ENCODE data around the gene PFKFB2. TPM values are rescaled to one million over a fixed set of nuclear protein-coding genes. Genes with fewer than 3 reads are reported as not detected.

Gene PFKFB2
- total and polyA plus RNA-seq, 2 donors (not counting 1 experiment from before 2014, with no cell fraction given), result 6.5 to 18.2 TPM

GRCh38 chr1:207033302-207033701 lies 19.8 kb upstream of the PFKFB2 start:
- Mint-ChIP-seq H3K27me3 (peaks cover 59% of the 10 kb centered on the region), H3K4me1 (no peaks in the 10 kb centered on the region), H3K9me3 (ENCODE audit: insufficient read depth) (no peaks in the 10 kb centered on the region), H3K4me3 (no peak overlapping the region), H3K27ac (no peak overlapping the region)
- ChIA-PET POLR2A (no interaction called here), CTCF (interaction anchor here (0.9 to 1.2 kb wide), 4 partner anchors 15 to 372 kb away, joined by 3 to 5 read pairs (median 3); no protein-coding TSS in a partner anchor)
- H3K27me3 ChIP-seq (replicated peaks in 1 of 4; ENCODE audit: control extremely low read depth in 1 of 4, control insufficient read depth in 3 of 4, insufficient read depth in 4 of 4, low read length in 3 of 4), result peaks cover 0 to 28% (median 13%) of the 10 kb centered on the region in 4 experiments
- H3K9ac ChIP-seq (ENCODE audit: low read length), result no peak overlapping the region
- no peak overlapping the region for H3K4me3 ChIP-seq (ENCODE audit: control extremely low read depth in 1 of 5, extremely low read depth in 1 of 5, insufficient read depth in 1 of 5, low read depth in 2 of 5, low read length in 4 of 5)
- intact Hi-C loops (cut with micrococcal nuclease), result no loop called here
- H3K9me3 ChIP-seq (ENCODE audit: control extremely low read depth in 1 of 3, control insufficient read depth in 2 of 3, insufficient read depth in 1 of 3, low read length in 2 of 3), result no peaks in the 10 kb centered on the region
- no peak overlapping the region for H2AFZ ChIP-seq (ENCODE audit: insufficient read depth, low read depth, low read length, poor library complexity, severe bottlenecking)
- no peaks in the 10 kb centered on the region for H3K4me1 ChIP-seq (ENCODE audit: control insufficient read depth in 2 of 2, insufficient read depth in 2 of 2, low read length in 2 of 2)
- no CpG with 5 or more reads among the region's 2 CpGs for WGBS (ENCODE audit: insufficient coverage)
- H4K20me1 ChIP-seq (ENCODE audit: control insufficient read depth, insufficient read depth, low read length, poor library complexity, severe bottlenecking), result no peaks in the 10 kb centered on the region
- no peak overlapping the region for H3K27ac ChIP-seq (ENCODE audit: low read length in 2 of 2)
- DNase-seq, result no peak
- TF ChIP-seq EZH2 (IDR thresholded peaks at IDR 0.05; ENCODE audit: borderline replicate concordance, insufficient read depth, low read depth, low read length, poor library complexity, severe bottlenecking) (no peak), CTCF (IDR thresholded peaks at IDR 0.05) (no peak)
- H3K36me3 ChIP-seq (replicated peaks in 1 of 2; ENCODE audit: control extremely low read depth in 1 of 2, control insufficient read depth in 1 of 2, extremely low read depth in 1 of 2, insufficient read depth in 2 of 2, low read length in 1 of 2), result no peaks in the 10 kb centered on the region
- no peak for ATAC-seq (ENCODE audit: low read depth)
- no peaks in the 10 kb centered on the region for H3K79me2 ChIP-seq (ENCODE audit: control insufficient read depth, insufficient read depth, low read length)
- no peak overlapping the region for H3K4me2 ChIP-seq (replicated peaks; ENCODE audit: low read depth, low read length, poor library complexity, severe bottlenecking)

- POLR2A ChIA-PET, result no interaction called here
- no peak for ATAC-seq (ENCODE audit: low read depth)
- no peaks in the 10 kb centered on the region for H3K36me3 ChIP-seq (replicated peaks in 1 of 2; ENCODE audit: control extremely low read depth in 1 of 2, control insufficient read depth in 1 of 2, extremely low read depth in 1 of 2, insufficient read depth in 2 of 2, low read length in 1 of 2)
- no peak overlapping the region for H3K9ac ChIP-seq (ENCODE audit: low read length)
- H3K79me2 ChIP-seq (ENCODE audit: control insufficient read depth, insufficient read depth, low read length), result no peaks in the 10 kb centered on the region
- H3K9me3 Mint-ChIP-seq (ENCODE audit: insufficient read depth), result no peaks in the 10 kb centered on the region
- no peaks in the 10 kb centered on the region for H3K9me3 ChIP-seq (ENCODE audit: control extremely low read depth in 1 of 3, control insufficient read depth in 2 of 3, insufficient read depth in 1 of 3, low read length in 2 of 3)
- no peak overlapping the region for H3K4me3 ChIP-seq (ENCODE audit: control extremely low read depth in 1 of 5, extremely low read depth in 1 of 5, insufficient read depth in 1 of 5, low read depth in 2 of 5, low read length in 4 of 5)
- no CpG with 5 or more reads among the region's 1 CpG for WGBS (ENCODE audit: insufficient coverage)
- H3K4me1 ChIP-seq (ENCODE audit: control insufficient read depth in 2 of 2, insufficient read depth in 2 of 2, low read length in 2 of 2), result no peaks in the 10 kb centered on the region
- no peak overlapping the region for H2AFZ ChIP-seq (ENCODE audit: insufficient read depth, low read depth, low read length, poor library complexity, severe bottlenecking)
- H3K4me3 Mint-ChIP-seq, result no peak overlapping the region
- CTCF ChIA-PET, result interaction anchor here (0.9 to 1.0 kb wide), 2 partner anchors 15 to 29 kb away, joined by 3 to 5 read pairs; no protein-coding TSS in a partner anchor
- peaks cover 0 to 26% (median 12%) of the 10 kb centered on the region in 4 experiments for H3K27me3 ChIP-seq (replicated peaks in 1 of 4; ENCODE audit: control extremely low read depth in 1 of 4, control insufficient read depth in 3 of 4, insufficient read depth in 4 of 4, low read length in 3 of 4)
- no peaks in the 10 kb centered on the region for H4K20me1 ChIP-seq (ENCODE audit: control insufficient read depth, insufficient read depth, low read length, poor library complexity, severe bottlenecking)
- TF ChIP-seq CTCF (IDR thresholded peaks at IDR 0.05), result no peak
- TF ChIP-seq EZH2 (IDR thresholded peaks at IDR 0.05; ENCODE audit: borderline replicate concordance, insufficient read depth, low read depth, low read length, poor library complexity, severe bottlenecking), result no peak
- no peak overlapping the region for H3K27ac ChIP-seq (ENCODE audit: low read length in 2 of 2)
- H3K27ac Mint-ChIP-seq, result no peak overlapping the region
- no peak for DNase-seq
- H3K4me1 Mint-ChIP-seq, result no peaks in the 10 kb centered on the region
- peaks cover 50% of the 10 kb centered on the region for H3K27me3 Mint-ChIP-seq
- intact Hi-C loops (cut with micrococcal nuclease), result no loop called here
- no peak overlapping the region for H3K4me2 ChIP-seq (replicated peaks; ENCODE audit: low read depth, low read length, poor library complexity, severe bottlenecking)
Observed at GRCh38 chr1:207034208-207034607, 18.9 kb upstream of the PFKFB2 start.

Data from B cell (primary cell).